Keratinocyte (primary cell): ENCODE results near the gene C6orf132. TPM values are rescaled to one million over a fixed set of nuclear protein-coding genes. Genes with fewer than 3 reads are reported as not detected.

ENCODE experiments used
- DNase-seq: peaks from one replicate; pipeline ENCODE4 v3.0.0-alpha.2; 2011; ENCODE audit warnings: low read depth, missing footprints, low spot score
- FAIRE-seq: peaks from 2 replicates; lab custom pipeline; 2011; peaks lifted over from hg19 to GRCh38; lab: Jason Lieb, UNC
- H2AFZ ChIP-seq: 2 replicates; pipeline ENCODE4 v1.6.0; 2012; ENCODE audit warnings: low read length, control low read depth, inconsistent platforms; ENCODE audit not compliant: control insufficient read depth
- H3K27ac ChIP-seq: 2 replicates; pipeline ENCODE4 v1.5.1; 2011; ENCODE audit warnings: low read length; ENCODE audit not compliant: control insufficient read depth, insufficient read depth
- H3K27me3 ChIP-seq: 3 replicates; pipeline ENCODE4 v1.6.0; 2011; ENCODE audit warnings: low read length; ENCODE audit not compliant: control insufficient read depth, insufficient read depth; ENCODE audit errors: extremely low read depth
- H3K36me3 ChIP-seq, 2 experiments: 2 replicates in 1 of 2; 3 replicates in 1 of 2; pipeline ENCODE4 v1.5.1; 2011; ENCODE audit warnings: low read length in 2 of 2, mild to moderate bottlenecking in 1 of 2; ENCODE audit not compliant: control insufficient read depth in 2 of 2, insufficient read depth in 2 of 2; ENCODE audit errors: extremely low read depth in 1 of 2
- H3K4me1 ChIP-seq: 3 replicates; pipeline ENCODE4 v1.5.1; 2011; ENCODE audit warnings: low read length; ENCODE audit not compliant: control insufficient read depth, insufficient read depth; ENCODE audit errors: extremely low read depth
- H3K4me2 ChIP-seq: 3 replicates; pipeline ENCODE4 v1.6.0; 2011; ENCODE audit warnings: low read depth, low read length; ENCODE audit not compliant: control insufficient read depth, insufficient read depth; ENCODE audit errors: extremely low read depth
- H3K4me3 ChIP-seq, 3 experiments: fragments of 200-600 bp in 1 of 3; sonication (generic) in 1 of 3; 2 replicates in 2 of 3; 3 replicates in 1 of 3; pipeline ENCODE4 v1.5.1; 2011 to 2016; ENCODE audit warnings: low read length in 3 of 3, mild to moderate bottlenecking in 3 of 3, control low read depth in 2 of 3, inconsistent platforms in 1 of 3, low read depth in 1 of 3, mixed read lengths in 1 of 3, mixed run types in 1 of 3, moderate library complexity in 1 of 3; ENCODE audit not compliant: control insufficient read depth in 2 of 3, insufficient read depth in 2 of 3; ENCODE audit errors: extremely low read depth in 1 of 3
- H3K79me2 ChIP-seq: 2 replicates; pipeline ENCODE4 v1.6.0; 2012; ENCODE audit warnings: low read length; ENCODE audit not compliant: control insufficient read depth, insufficient read depth
- H3K9ac ChIP-seq: 3 replicates; pipeline ENCODE4 v1.6.0; 2011; ENCODE audit warnings: low read length; ENCODE audit not compliant: control insufficient read depth, insufficient read depth; ENCODE audit errors: extremely low read depth
- H3K9me1 ChIP-seq: 3 replicates; pipeline ENCODE4 v1.6.0; 2011; ENCODE audit warnings: low read length; ENCODE audit not compliant: control insufficient read depth, insufficient read depth; ENCODE audit errors: extremely low read depth
- H3K9me3 ChIP-seq: 2 replicates; pipeline ENCODE4 v1.5.1; 2012; ENCODE audit warnings: low read depth, low read length; ENCODE audit not compliant: control insufficient read depth
- H4K20me1 ChIP-seq: 3 replicates; pipeline ENCODE4 v1.6.0; 2011; ENCODE audit warnings: low read length; ENCODE audit not compliant: control insufficient read depth, insufficient read depth; ENCODE audit errors: extremely low read depth
- EZH2 ChIP-seq: IDR thresholded peaks from one replicate; pipeline ENCODE4 v1.6.1; 2012; ENCODE audit warnings: inconsistent platforms, mild to moderate bottlenecking, low read length, moderate library complexity
- dilution Hi-C: fragments of 300-500 bp; cut with MboI; formaldehyde crosslinking; loops from one replicate; pipeline ENCODE4 v1.7.0; 2020; ENCODE audit warnings: low sequenced_read_pairs; ENCODE audit not compliant: extremely low pct_ligation_motif_present
- polyA plus RNA-seq, 5 experiments: library from polyadenylated mRNA; depleted of rRNA in 3 of 5; stranded (reverse) in 3 of 5; stranded (forward) in 1 of 5; unstranded in 1 of 5; fragments of >200 nt; gene quantifications; 1 replicate in 1 of 5; 2 replicates in 3 of 5; 3 replicates in 1 of 5; pipeline versions ENCODE4 v1.2.1 to v1.2.3, GENCODE V29; 2011 to 2012; ENCODE audit warnings: missing spikeins in 2 of 5, low read depth in 1 of 5, low replicate concordance in 1 of 5
- TF ChIP-seq, protein P1 (sequence below), 3 experiments: IDR thresholded peaks in 1 of 3; conservative IDR thresholded peaks in 1 of 3; optimal IDR thresholded peaks in 1 of 3; 2 replicates in 2 of 3; 3 replicates in 1 of 3; pipeline versions ENCODE3 to v1.5.1; 2011; ENCODE audit warnings: low read length in 3 of 3, mild to moderate bottlenecking in 3 of 3, moderate library complexity in 2 of 3, control low read depth in 1 of 3, inconsistent platforms in 1 of 3; ENCODE audit not compliant: insufficient read depth in 2 of 3; ENCODE audit errors: extremely low read depth in 1 of 3

Gene C6orf132
- polyA plus RNA-seq, 1 donor (not counting 4 experiments of a cell fraction or from before 2014, with no cell fraction given): 11.8 TPM

DNA sequence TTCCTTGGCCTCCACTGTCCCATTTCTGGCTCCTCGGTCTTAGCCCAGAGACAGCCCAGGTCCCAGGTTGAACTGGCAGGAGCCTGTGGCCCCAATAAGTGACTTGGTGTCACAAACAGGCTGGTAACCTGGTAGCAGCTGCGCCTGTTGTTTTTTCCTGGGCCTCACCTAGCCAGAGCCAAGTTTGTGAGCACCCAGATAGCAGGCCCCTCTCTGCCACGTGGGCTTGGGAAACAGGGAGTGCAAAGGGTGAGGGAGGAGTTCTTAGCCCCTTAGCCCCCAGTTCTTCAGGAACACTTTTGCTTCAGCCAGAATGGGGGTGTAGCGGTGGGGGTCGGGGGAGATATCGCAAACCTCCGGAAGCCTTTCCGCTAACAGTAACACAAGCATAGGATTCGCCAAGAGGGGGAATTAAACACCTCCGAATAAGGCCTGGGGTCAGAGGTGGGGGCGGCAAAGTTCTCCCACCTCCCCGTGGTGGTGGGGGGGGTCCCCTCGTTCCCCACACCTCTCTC lies 760 bp downstream of the C6orf132 start:
- Histone ChIP-seq H3K4me2 (peak overlapping the region; percentile 95), H2AFZ (peak overlapping the region; percentile 43), H3K4me1 (peaks cover 49% of the 10 kb centered on the region), H3K36me3 (no peaks in the 10 kb centered on the region), H3K79me2 (peaks cover 39% of the 10 kb centered on the region), H3K9me1 (no peaks in the 10 kb centered on the region), H3K9ac (peak overlapping the region; percentile 84), H3K4me3 (peak overlapping the region; percentile 79 to 93 (median 84)), H3K27ac (peak overlapping the region; percentile 88), H3K9me3 (no peaks in the 10 kb centered on the region), H4K20me1 (no peaks in the 10 kb centered on the region), H3K27me3 (no peaks in the 10 kb centered on the region)
- DNase-seq: no peak
- FAIRE-seq: no peak
- no peak for TF ChIP-seq EZH2
- TF ChIP-seq, protein P1, sequence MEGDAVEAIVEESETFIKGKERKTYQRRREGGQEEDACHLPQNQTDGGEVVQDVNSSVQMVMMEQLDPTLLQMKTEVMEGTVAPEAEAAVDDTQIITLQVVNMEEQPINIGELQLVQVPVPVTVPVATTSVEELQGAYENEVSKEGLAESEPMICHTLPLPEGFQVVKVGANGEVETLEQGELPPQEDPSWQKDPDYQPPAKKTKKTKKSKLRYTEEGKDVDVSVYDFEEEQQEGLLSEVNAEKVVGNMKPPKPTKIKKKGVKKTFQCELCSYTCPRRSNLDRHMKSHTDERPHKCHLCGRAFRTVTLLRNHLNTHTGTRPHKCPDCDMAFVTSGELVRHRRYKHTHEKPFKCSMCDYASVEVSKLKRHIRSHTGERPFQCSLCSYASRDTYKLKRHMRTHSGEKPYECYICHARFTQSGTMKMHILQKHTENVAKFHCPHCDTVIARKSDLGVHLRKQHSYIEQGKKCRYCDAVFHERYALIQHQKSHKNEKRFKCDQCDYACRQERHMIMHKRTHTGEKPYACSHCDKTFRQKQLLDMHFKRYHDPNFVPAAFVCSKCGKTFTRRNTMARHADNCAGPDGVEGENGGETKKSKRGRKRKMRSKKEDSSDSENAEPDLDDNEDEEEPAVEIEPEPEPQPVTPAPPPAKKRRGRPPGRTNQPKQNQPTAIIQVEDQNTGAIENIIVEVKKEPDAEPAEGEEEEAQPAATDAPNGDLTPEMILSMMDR (optimal IDR thresholded peaks at IDR 0.05 in 1 of 3, IDR thresholded peaks at IDR 0.05 in 1 of 3, conservative IDR thresholded peaks at IDR 0.05 in 1 of 3; ENCODE audit: extremely low read depth in 1 of 3, insufficient read depth in 2 of 3, low read length in 3 of 3): no peak
- dilution Hi-C loops: no loop called here

DNA sequence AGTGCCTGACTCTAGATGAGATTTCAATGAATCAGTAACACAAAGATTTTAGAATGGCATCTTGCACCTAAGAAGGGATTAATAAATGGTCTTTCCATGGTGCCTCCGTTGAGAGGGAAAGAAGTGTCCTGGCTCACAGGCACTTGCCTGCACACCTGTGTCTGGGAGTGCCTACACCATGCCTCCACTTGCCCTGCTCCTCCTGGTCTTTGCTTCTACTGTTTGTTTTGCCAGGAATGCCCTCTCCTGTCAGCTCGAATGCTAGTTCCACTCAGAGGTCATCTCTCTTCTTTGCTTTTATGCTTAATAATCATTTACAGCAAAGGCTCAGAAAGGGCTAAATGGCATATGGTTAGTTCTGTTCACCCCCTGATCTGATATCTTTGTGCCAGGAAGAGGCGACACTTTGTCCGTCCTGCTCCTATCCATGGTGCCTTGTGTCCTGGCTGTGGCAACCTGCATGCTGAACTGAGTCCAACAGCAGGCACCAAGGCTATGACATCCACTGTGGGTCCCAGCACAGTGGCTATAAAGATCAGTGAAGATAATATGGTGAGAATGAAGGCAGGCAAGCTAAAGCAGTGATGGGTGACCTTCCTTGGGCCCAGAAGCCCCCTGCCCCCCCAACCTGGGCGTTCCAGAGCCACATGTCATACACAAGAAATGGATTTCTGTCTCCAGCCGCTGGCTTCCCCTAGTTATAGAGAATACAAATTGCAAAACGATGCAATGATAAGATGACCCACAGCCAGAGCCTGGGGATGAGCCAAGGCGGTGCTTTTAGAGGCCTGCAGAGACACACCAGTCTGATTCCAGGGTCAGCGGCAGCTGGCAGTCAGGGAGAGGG lies 1.4 kb downstream of the C6orf132 start:
- dilution Hi-C loops: no loop called here
- peak overlapping the region; percentile 95 for H3K4me2 ChIP-seq
- peak overlapping the region; percentile 43 for H2AFZ ChIP-seq
- H3K9ac ChIP-seq: peak overlapping the region; percentile 84
- TF ChIP-seq, protein P1 (optimal IDR thresholded peaks at IDR 0.05 in 1 of 3, IDR thresholded peaks at IDR 0.05 in 1 of 3, conservative IDR thresholded peaks at IDR 0.05 in 1 of 3; ENCODE audit: extremely low read depth in 1 of 3, insufficient read depth in 2 of 3, low read length in 3 of 3): peak in 1 of 3 experiments; percentile 48
- no peak for TF ChIP-seq EZH2
- no peaks in the 10 kb centered on the region for H3K9me1 ChIP-seq
- peaks cover 56% of the 10 kb centered on the region for H3K4me1 ChIP-seq
- H3K4me3 ChIP-seq: peak overlapping the region; percentile 79 to 93 (median 84)
- peaks cover 46% of the 10 kb centered on the region for H3K79me2 ChIP-seq
- H3K27ac ChIP-seq: peak overlapping the region; percentile 88
- no peaks in the 10 kb centered on the region for H3K9me3 ChIP-seq
- H3K36me3 ChIP-seq: no peaks in the 10 kb centered on the region
- H3K27me3 ChIP-seq: no peaks in the 10 kb centered on the region
- no peak for DNase-seq
- peak; percentile 71 for FAIRE-seq
- no peaks in the 10 kb centered on the region for H4K20me1 ChIP-seq
